Measurements from ENCODE around the gene SF3A2.

Gene SF3A2

DNA sequence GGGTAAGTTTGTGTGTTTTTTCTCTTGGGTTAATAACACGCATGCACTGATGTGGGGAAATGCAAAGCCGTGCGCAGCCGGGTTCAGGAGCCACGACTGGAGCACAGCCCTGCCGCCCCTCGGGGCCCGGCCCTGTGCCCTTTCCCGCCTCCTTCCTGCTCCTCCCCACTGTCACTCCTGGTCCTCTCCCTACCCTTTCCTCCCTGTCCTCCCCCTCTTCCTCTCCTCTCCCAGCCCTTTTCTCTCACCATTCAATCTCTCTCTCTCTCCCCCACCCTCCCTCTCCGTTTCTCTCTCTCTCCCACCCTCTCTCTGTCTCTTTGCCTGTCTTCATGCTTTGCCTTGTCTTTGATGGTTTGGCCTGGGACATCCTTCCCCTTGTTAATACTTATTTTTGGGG, 27.6 kb upstream of the SF3A2 start:
- DNase-seq, result no peak

DNA sequence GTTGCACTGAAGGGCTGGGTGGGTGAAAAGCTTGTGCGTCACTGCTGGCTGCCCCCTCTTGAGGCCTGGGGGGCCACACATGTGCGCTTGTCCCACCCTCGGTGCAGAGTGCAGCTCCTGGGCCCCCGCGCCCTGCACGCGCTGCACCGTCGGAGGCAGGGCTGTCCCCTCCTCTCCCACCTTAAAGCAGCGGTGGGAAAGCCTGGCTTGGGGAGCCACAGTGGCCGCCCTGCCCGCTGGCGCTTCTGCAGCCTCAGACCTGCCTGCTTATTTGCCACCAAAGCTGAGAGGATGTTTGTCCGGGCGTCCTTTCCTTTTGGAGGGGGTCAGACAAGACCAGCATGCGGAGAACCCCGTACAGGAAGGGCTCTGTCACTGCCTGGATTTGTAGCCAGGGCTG, 27.2 kb upstream of the SF3A2 start:
- DNase-seq, result no peak

DNA sequence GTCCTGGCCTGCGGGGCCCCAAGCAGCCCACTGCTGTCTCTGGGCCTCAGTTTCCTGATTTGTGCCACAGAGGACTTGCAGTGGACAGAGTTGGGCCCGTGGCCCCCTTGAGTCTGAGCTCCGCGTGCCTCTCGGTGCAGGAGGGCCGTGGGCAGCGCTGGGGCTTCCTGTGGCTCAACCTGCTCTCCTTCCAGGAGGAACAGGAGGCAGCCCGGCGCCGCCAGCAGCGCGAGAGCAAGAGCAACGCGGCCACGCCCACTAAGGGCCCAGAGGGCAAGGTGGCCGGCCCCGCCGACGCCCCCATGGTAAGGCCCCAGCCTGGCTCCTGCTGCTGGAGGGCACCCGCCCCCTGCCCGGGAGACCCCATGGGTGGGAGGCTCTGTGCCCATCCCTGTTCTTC, 26.4 kb upstream of the SF3A2 start:
- no peak for DNase-seq

DNA sequence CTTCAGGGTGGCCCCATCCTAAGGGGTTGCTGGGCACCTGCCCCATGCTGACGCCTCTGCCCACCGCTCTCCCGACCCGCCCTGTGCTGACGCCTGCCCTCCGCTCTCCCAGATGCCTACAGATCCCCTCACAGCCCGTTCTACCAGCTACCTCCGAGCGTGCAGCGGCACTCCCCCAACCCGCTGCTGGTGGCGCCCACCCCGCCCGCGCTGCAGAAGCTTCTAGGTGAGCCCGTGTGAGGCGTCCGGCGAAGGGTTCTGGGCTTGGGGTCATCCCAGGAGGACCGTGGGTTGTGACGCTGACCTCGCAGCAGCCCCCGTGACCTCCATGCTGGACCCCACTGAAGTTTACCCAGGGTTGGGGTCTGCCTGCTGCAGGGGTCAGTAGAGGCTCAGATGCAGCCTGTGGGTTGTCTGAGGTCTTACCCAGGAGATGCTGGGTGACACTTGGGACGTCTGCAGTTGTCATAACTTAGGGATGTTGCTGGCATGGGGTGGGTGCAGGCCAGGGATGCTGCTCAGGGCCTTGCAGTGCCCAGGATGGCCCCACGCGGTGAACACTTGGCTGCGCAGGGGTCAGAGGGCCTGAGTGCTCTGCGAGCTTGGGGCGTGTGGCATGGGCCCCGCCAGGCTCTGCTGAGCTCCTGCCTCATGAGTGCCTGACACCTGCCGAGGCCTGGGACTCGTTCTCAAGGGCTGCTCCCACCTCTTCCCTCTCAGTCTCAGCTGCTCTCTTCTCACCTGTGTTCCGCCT, 25.5 kb upstream of the SF3A2 start:
- DNase-seq, result no peak

DNA sequence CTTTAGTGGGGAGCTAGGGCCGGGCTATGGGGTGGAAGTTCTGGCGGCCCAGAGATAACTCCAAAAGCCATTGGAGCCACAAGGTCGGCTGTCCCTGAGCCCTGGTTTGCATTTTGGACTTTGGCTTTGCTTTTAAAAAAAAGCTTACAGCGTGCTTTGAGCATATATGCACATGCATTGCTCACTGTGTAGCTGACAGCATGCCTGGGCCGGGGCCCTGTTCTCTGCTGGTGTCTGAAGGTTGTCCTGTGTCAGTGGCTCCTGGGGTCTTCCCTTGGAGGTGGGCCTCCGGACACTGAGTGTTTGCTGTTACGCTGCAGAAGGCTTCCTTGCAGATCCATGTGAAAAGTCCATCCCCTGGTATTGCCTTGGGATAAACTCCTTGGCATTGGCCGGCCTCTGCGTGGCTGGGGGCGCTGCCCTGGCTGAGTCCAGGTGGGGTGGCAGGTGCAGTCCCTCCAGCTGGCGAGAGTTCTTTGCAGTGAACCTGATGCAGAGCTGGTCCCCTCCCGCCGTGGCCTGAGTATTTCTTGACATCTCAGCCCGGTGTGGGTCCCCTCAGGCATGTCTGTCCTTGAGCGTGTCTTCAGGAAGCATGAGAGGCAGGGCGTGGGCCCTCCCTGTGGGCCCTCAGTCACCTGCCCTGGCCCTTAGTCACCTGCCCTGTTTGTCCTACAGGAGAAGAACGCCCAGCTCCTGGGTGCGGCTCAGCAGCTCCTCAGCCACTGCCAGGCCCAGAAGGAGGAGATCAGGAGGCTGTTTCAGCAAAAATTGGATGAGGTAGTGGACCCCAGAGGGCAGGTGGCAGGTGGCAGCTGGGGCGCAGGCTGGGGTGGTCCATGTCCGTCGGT, 23.5 kb upstream of the SF3A2 start:
- DNase-seq, result no peak

DNA sequence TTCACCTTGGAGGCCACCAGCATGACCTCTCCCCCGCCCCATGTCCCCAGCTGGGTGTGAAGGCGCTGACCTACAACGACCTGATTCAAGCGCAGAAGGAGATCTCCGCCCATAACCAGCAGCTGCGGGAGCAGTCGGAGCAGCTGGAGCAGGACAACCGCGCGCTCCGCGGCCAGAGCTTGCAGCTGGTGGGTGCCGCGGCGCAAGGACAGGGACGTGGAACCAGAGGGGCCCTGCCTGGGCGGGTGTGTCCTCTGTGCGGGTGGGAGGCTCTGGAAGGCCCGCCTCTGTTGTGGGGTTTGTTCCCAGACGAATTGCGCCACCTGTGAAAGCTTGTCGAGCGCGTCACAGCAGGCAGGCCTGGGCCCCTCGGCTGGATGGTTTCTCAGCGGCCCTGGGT, 22.8 kb upstream of the SF3A2 start:
- no peak for DNase-seq

DNA sequence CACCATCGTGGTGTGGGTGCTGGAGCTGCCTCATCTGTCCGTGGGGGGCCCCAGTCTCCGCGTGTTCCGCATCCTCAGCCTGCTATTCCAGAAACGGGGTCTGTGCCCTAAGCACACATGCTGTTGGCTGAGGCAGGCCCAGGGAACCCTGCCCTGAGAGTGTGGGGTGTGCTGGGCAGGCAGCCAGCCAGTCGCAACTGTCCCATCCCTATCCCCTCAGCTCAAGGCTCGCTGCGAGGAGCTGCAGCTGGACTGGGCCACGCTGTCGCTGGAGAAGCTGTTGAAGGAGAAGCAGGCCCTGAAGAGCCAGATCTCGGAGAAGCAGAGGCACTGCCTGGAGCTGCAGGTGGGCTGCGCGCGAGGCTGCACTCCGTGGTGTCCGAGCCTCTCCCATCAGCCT, 22.4 kb upstream of the SF3A2 start:
- no peak for DNase-seq

DNA sequence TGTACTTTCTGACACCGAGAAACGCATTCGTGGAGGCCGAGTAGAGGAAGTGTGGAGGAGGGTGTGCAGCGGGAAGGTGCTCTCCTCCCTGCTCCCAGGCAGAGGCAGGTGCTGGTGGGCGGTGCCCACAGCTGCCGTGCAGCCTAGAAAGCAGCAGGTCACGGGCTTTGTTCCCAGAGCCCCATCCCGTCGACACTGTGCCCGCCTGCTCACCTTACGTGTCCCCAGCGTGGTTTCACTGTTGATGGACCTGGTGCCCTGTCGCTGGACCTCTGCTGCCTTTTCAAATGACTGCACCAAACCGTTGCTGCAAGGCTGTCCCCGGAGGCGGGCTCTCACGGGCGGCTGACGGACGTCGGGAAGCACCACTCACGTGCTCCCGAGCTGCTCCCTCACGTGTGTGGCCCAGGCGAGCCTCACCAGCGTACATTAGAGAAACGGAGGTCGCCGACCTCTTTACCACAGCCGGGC, 21.3 kb upstream of the SF3A2 start:
- no peak for DNase-seq

DNA sequence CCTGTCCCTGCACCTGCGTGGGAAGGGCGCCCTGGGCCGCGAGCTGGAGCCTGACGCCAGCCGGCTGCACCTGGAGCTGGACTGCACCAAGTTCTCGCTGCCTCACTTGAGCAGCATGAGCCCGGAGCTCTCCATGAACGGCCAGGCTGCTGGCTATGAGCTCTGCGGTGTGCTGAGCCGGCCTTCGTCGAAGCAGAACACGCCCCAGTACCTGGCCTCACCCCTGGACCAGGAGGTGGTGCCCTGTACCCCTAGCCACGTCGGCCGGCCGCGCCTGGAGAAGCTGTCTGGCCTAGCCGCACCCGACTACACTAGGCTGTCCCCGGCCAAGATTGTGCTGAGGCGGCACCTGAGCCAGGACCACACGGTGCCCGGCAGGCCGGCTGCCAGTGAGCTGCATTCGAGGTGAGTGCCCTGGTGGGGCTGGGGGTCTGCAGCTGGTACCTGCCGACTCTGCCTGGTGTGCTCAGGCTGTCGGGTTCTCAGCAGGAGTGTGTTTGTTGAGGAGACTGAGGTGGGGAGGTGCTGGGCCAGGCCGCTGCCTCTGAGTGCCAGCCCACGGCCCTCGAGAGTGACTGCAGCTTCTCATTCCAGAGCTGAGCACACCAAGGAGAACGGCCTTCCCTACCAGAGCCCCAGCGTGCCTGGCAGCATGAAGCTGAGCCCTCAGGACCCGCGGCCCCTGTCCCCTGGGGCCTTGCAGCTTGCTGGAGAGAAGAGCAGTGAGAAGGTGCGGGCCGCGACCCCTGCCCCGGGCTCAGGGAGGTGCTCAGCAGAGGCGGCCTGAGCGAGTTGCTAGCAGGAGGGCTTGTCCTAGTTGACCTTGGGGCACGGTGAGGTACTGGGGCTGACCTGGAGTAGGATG, 20.0 kb upstream of the SF3A2 start:
- no peak for DNase-seq

DNA sequence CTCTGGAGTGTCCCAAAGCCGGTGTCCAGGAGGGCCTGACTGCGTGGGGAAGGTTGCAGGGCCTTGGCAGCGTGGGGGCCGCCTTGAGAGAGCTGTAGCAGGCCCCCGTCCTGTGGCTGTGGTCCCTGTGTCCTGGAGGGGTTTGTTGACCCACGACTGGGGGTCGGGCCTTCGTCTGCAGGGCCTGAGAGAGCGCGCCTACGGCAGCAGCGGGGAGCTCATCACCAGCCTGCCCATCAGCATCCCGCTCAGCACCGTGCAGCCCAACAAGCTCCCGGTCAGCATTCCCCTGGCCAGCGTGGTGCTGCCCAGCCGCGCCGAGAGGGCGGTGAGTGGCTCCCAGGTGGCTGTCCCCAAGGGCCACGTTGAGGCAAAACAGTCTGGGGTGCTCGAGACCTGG, 19.0 kb upstream of the SF3A2 start:
- DNase-seq, result no peak

DNA sequence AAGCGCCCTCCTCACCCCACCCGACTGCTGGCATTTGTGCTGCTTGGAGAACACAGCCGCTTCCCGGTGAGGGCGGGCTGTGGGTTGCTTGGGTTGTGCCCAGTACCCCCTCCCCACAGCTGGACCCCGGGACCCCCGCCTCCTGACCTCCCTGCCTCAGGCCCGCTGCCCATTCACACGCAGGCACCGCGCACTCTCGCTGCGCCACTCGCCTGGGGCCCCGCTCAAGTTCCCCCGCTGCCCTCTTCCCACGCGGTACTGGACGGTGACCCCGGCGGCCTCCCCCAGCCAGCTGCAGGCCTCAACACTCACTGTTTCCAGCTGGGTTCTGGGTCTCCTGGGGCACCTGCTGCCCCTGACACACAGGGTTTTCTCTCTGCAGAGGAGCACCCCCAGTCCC, 16.9 kb upstream of the SF3A2 start:
- DNase-seq, result no peak

DNA sequence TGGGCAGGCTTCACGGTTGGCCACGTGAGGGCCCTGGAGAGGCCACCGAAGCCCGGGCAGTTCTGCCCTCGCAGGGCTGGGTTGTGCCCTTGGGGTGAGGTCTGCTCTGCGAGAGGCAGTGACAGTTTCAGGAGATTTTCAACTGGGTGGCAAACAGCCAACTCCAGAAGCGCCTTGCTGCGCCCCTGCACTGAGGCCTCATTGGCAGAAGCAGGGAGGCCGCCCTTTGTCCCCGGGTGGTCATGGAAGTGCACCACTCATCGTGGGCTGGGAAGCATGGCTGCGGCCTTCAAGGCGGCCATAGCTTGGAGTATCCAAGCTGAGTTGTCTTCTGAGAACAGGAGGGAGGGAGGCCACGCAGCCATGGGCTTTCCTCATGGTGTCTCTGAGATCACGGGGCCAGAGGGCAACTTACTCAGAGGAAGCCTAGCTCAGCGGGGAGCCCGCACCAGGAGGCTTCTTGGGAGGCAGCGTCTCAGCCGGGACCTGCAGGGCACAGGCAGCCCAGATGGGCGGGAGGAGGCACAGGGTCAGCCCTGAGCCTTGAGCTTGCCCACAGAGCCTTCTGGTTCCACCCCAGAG, 15.3 kb upstream of the SF3A2 start:
- no peak for DNase-seq

DNA sequence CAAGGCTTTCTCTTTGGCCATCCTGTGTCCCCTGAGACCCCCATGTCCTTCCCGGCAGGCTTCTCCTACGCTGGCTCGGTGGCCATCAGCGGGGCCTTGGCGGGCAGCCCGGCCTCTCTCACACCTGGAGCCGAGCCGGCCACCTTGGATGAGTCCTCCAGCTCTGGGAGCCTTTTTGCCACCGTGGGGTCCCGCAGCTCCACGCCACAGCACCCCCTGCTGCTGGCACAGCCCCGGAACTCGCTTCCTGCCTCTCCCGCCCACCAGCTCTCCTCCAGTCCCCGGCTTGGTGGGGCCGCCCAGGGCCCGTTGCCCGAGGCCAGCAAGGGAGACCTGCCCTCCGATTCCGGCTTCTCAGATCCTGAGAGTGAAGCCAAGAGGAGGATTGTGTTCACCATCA, 14.7 kb upstream of the SF3A2 start:
- no peak for DNase-seq

DNA sequence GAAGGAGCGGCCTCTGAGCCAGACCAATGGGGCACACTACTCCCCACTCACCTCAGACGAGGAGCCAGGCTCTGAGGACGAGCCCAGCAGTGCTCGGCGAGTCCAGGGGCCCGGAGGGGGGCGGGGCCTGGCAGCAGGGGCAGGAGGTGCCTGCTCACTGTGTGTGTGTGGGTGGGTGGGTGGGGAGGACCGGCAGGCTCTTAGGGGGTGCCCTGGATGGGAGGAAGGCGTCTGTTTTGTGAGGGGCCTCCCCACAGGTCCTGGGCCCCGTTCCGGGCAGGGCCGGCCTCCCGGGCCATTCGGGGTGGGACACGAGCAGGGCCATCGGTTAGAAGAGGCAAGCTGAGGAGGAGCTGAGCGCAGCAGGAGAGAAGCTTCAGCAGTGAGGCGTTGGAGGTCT, 13.2 kb upstream of the SF3A2 start:
- no peak for DNase-seq

DNA sequence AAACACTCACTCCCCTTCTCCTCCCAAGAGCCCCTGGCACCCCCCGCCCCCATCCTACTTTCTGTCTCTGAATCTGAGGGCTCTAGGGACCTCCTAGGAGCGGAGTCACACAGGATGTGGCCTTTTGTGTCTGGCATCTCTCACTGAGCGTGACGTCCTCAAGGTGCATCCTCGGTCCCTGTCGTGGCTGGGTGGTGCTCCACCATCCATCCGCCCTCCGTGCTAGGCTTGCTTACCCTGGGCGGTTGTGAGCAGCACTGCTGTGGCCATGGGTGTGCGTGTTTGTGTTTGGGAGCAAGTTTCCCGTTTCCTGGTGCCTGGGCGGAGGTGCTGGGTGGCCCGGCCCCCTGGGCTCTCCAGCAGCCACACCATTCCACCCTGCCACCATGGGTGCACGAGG, 12.7 kb upstream of the SF3A2 start:
- DNase-seq, result no peak

DNA sequence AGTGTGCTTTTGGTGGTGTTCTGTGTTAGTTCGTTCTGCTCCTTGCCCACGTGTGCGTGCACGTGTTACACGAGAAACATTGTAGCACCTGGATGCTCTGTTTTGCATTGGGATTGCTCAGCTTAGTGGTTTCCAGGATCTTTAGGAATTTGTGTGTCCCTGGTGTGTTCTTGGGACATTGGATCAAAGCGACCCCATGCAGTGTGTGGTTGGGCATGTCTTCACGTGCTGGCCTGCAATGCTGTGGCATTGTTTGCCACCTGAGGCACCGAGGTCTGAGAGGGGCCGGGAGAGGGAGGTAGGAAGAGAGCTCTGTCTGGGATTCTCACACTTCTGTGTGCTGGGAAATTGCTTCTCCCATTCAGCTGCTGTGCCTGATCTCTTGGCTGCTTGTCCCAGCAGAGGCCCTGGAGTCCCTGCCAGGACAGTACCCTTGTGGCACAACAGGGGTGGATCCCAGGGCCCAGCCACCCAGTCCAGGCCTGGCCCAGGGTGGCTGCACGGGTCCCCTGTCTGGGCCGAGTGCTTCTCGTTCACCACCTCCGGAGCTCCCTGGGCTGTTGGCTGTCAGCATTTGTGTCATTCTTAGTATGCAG, 11.8 kb upstream of the SF3A2 start:
- no peak for DNase-seq

DNA sequence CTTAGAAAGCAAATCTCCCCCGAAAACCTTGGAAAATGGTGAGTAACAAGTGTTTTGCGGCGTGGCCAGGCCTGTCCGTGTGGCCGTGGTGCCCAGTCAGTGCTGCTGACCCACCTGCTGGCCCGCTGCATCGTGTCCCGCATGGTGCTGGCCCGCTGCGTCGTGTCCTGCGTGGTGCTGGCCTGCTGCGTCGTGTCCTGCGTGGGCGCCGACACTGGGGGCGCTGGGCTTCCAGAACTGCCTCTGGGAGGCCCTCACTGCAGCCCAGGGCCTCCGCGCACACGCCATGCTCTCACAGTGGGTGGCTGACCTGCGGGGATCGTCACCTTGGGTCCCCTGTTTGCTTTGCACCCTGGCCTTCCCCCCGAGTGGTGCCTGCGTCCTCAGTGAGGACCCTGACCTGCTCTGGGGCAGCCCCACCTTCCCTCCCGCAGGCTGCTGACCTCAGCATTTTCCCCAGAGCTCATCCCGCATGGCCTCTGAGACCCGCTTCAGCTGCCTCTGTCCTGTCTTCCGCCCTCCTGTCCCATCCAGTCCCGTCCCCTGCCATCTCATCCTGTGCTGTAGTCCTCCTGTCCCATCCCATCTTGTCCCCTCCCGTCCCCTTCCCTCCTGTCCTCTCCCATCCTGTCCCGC, 11.1 kb upstream of the SF3A2 start:
- DNase-seq, result no peak

DNA sequence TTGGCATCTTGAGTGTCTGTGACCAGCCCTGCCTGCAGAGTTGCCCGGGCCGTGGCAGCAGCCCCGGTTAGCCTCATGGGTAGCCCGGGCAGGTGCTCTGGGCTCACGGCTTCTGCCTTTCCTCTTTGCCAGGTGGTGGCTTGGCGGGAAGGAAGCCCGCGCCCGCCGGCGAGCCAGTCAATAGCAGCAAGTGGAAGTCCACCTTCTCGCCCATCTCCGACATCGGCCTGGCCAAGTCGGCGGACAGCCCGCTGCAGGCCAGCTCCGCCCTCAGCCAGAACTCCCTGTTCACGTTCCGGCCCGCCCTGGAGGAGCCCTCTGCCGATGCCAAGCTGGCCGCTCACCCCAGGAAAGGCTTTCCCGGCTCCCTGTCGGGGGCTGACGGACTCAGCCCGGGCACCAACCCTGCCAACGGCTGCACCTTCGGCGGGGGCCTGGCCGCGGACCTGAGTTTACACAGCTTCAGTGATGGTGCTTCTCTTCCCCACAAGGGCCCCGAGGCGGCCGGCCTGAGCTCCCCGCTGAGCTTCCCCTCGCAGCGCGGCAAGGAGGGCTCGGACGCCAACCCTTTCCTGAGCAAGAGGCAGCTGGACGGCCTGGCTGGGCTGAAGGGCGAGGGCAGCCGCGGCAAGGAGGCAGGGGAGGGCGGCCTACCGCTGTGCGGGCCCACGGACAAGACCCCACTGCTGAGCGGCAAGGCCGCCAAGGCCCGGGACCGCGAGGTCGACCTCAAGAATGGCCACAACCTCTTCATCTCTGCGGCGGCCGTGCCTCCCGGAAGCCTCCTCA, 10.4 kb upstream of the SF3A2 start:
- no peak for DNase-seq

DNA sequence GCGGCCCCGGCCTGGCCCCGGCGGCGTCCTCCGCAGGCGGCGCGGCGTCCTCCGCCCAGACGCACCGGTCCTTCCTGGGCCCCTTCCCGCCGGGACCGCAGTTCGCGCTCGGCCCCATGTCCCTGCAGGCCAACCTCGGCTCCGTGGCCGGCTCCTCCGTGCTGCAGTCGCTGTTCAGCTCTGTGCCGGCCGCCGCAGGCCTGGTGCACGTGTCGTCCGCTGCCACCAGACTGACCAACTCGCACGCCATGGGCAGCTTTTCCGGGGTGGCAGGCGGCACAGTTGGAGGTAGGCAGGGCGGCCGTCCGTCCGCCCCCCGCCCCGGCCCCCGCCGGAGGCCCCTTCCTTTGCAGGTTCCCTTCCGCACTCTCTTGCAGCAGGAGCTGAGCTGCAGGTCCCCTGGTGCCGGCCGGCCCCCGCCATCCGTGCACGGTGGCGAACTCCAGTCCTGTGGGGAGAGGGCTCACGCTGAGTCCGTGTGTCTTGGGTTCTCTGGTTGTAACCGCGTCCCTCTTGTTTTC, 9.7 kb upstream of the SF3A2 start:
- no peak for DNase-seq

DNA sequence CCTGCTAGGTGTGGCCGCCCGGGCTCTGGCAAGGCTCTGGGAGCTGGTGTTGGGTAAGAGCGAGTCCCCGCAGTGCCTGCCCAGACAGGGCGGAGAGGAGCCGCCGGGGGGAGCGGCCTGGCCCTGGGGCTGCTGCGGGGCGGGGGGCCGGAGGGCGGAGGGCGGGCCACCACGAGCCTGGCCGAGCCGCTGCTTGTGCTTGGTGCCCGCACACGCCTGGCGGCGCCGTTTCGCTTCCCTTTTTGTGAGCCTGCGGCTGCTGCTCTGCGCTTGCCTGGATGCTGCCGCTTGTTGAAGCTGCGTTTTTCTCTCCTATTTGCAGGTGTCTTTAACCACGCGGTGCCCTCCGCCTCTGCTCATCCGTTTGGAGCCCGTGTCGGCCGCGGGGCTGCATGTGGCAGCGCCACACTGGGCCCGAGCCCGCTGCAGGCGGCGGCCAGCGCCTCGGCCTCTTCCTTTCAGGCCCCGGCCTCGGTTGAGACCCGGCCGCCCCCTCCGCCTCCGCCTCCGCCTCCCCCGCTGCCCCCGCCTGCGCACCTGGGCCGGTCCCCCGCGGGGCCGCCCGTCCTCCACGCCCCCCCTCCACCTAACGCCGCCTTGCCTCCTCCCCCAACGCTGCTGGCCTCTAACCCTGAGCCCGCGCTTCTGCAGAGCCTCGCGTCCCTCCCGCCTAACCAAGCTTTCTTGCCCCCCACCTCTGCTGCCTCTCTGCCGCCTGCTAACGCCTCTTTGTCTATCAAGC, 9.0 kb upstream of the SF3A2 start:
- DNase-seq, result no peak
